ENCODE measurements around the gene ADAMTSL1.

The ADAMTSL1 gene

DNA sequence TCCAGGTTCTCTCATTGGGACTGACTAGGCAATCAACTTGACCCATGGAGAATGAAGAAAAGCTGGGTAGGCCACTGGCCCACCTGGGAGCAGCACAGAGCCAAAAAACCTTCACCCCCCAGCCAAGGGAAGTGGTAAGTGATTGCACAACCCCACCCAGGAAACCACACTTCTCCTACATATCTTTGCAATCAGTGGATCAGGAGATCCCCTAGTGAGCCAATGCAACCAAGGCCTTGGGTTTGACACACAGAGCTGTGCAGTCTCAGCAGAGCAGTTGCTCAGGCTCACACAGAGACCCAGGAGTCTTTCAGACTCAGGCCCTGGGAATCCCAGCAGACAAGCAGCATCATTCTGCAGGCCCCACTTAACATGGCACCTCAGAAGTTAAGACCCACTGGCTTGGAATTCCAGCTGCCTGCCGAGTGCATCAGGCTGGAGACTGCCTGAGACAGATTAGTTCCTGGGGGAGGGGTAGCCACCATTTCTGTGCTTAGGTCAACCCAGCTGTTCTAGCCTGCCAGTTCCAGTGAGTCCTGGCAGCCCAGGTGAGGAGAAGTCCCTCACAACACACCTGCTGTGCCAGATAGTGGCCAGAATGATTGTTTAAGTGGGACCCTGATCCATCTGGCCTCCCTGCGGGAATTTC is 422.7 kb downstream of the ADAMTSL1 start:
- Histone ChIP-seq H3K36me3 (ENCODE audit: control insufficient read depth in 1 of 2, insufficient read depth in 2 of 2, low read length in 2 of 2) (no peaks in the 10 kb centered on the region), H3K9me3 (ENCODE audit: control insufficient read depth in 1 of 2, low read length in 2 of 2) (peaks cover 5 to 25% of the 10 kb centered on the region in 2 donors), H3K27ac (ENCODE audit: low read depth, low read length) (no peak overlapping the region), H3K4me3 (ENCODE audit: low read depth in 1 of 2, low read length in 2 of 2) (no peak overlapping the region), H3K9ac (ENCODE audit: low read depth in 1 of 2, low read length in 2 of 2) (no peak overlapping the region), H3K4me1 (ENCODE audit: control insufficient read depth in 1 of 2, insufficient read depth in 2 of 2, low read length in 2 of 2) (no peaks in the 10 kb centered on the region), H3K27me3 (ENCODE audit: control insufficient read depth in 1 of 2, insufficient read depth in 2 of 2, low read length in 2 of 2) (no peaks in the 10 kb centered on the region)

DNA sequence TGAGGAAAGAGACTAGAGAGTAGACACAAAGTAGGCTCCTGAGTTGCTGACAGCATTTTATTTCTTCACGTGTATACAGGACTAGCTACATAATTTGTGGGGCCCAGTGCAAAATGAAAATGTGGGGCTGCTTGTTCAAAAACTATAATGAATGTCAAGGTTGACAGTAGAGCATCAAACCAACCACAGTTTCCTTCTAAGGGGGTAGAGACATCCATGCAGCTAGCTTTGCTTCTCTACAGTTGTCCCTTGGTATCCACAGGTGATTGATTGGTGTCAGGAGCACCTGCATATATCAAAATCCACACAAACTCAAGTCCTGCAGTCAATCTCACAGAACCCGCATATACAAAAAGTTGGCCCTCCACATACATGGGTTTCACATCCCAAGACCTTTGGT is 429.5 kb downstream of the ADAMTSL1 start:
- Histone ChIP-seq H3K36me3 (ENCODE audit: control insufficient read depth in 1 of 2, insufficient read depth in 2 of 2, low read length in 2 of 2) (no peaks in the 10 kb centered on the region), H3K27me3 (ENCODE audit: control insufficient read depth in 1 of 2, insufficient read depth in 2 of 2, low read length in 2 of 2) (no peaks in the 10 kb centered on the region), H3K9me3 (ENCODE audit: control insufficient read depth in 1 of 2, low read length in 2 of 2) (no peaks in the 10 kb centered on the region), H3K9ac (ENCODE audit: low read depth in 1 of 2, low read length in 2 of 2) (no peak overlapping the region), H3K27ac (ENCODE audit: low read depth, low read length) (no peak overlapping the region), H3K4me1 (ENCODE audit: control insufficient read depth in 1 of 2, insufficient read depth in 2 of 2, low read length in 2 of 2) (no peaks in the 10 kb centered on the region), H3K4me3 (ENCODE audit: low read depth in 1 of 2, low read length in 2 of 2) (no peak overlapping the region)

DNA sequence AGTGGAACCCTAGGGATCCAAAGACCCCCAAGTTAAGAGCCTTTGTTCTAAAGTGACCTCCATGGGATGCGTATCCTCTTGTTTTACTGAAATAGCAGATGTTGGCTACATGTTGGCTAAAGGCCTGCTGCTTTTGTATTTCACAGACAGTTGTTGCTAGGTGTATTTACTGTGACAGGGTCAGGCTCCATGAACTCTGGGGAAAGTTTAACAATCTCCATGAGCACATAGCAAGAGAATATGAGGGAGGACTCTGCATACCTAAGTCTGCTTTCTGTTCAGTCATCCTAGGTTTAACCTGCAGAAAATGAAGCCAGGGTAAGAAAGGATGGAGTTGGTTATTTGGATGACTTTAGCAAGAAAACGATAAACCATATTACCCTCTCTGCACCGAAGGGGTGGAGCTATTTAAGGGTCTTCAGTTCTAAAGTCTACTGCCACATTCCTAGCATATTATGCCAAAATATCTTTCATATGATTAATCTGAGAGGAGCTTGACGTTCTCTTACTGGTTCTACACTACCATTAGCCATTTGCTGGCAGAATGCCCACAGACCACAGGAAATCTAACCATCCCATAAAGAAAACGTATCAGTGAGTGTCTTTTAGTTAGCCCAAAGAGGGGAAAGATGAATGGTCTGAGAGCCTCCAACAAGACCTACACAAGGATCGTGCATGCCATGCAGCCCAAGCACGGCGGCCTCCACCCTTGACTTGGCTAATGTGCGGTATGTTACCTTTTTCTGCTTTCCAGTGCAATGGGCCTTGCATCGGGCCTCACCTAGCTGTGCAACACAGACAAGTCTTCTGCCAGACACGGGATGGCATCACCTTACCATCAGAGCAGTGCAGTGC is 431.3 kb downstream of the ADAMTSL1 start:
- Histone ChIP-seq H3K9ac (ENCODE audit: low read depth in 1 of 2, low read length in 2 of 2) (no peak overlapping the region), H3K9me3 (ENCODE audit: control insufficient read depth in 1 of 2, low read length in 2 of 2) (no peaks in the 10 kb centered on the region)

DNA sequence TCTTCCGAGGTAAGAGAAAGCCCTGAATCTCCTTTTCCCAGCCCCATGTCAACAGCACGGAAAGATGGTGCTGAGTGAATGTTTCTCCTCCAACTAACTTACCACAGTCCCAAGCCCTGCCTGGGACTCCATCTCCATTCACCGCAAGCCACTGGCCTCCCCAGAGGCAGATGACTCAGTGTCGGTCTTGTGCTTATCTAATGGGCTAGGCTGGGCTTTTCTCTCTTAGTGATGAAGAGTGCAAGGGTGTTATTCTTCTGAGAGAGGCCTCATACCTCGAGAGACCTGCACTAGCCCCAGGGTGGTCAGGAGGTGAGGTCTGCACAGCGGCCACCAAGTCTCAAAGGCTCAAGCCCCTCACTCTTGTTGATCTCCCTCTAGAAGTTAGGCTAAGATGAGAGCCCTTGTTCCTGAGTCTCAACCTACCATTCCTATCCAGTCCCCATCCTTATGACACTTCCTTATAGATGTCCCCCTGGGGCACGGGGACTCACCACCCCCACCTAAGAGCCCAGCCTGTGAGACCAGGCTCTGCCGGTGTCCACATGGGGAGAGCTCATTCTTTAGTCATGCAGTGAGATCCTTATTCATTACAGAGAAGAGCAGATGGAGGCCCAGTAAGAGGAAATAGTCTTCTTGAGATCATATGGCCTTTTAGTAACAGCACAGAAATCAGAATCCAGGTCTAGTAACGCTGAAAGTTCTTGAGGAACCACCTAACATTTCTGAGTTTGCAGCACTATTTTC is 432.1 kb downstream of the ADAMTSL1 start:
- H3K9me3 ChIP-seq (ENCODE audit: control insufficient read depth in 1 of 2, low read length in 2 of 2), result no peaks in the 10 kb centered on the region
- H3K27me3 ChIP-seq (ENCODE audit: control insufficient read depth in 1 of 2, insufficient read depth in 2 of 2, low read length in 2 of 2), result no peaks in the 10 kb centered on the region
- H3K9ac ChIP-seq (ENCODE audit: low read depth in 1 of 2, low read length in 2 of 2), result no peak overlapping the region
- H3K4me3 ChIP-seq (ENCODE audit: low read depth in 1 of 2, low read length in 2 of 2), result no peak overlapping the region
- no peaks in the 10 kb centered on the region for H3K36me3 ChIP-seq (ENCODE audit: control insufficient read depth in 1 of 2, insufficient read depth in 2 of 2, low read length in 2 of 2)
- no peak overlapping the region for H3K27ac ChIP-seq (ENCODE audit: low read depth, low read length)
- H3K4me1 ChIP-seq (ENCODE audit: control insufficient read depth in 1 of 2, insufficient read depth in 2 of 2, low read length in 2 of 2), result no peaks in the 10 kb centered on the region

More for the DNA sequence above, 431.3 kb downstream of the ADAMTSL1 start:
- Histone ChIP-seq H3K27me3 (ENCODE audit: control insufficient read depth in 1 of 2, insufficient read depth in 2 of 2, low read length in 2 of 2) (no peaks in the 10 kb centered on the region), H3K4me3 (ENCODE audit: low read depth in 1 of 2, low read length in 2 of 2) (no peak overlapping the region), H3K27ac (ENCODE audit: low read depth, low read length) (no peak overlapping the region), H3K36me3 (ENCODE audit: control insufficient read depth in 1 of 2, insufficient read depth in 2 of 2, low read length in 2 of 2) (no peaks in the 10 kb centered on the region), H3K4me1 (ENCODE audit: control insufficient read depth in 1 of 2, insufficient read depth in 2 of 2, low read length in 2 of 2) (no peaks in the 10 kb centered on the region)

DNA sequence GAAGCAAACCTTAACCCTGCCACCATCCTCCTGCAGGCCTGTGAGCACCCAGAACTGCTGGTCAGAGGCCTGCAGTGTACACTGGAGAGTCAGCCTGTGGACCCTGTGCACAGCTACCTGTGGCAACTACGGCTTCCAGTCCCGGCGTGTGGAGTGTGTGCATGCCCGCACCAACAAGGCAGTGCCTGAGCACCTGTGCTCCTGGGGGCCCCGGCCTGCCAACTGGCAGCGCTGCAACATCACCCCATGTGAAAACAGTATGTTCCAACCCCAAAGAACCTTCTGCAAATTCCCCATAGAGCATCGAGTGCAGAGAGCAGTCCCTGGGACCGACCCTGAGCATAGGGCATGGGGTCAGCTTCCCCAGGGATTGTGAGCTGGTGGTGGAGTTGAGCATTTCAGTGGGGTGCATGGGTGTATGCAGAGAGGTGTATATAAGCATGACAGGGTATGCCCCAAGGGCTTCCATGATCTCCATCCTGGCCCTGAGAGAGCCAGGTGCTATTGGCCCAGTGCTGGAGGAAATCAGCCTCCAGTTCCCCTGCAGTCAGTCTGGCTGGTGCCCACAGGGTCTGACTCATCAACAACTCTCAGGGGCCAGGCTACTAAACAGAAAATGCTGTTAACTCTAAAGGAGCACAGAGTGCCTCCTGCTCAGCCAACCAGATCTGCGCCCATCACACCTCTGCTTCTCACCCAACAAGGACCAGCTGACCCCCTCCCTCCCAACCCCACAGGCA is 432.9 kb downstream of the ADAMTSL1 start:
- Histone ChIP-seq H3K36me3 (ENCODE audit: control insufficient read depth in 1 of 2, insufficient read depth in 2 of 2, low read length in 2 of 2) (no peaks in the 10 kb centered on the region), H3K9ac (ENCODE audit: low read depth in 1 of 2, low read length in 2 of 2) (no peak overlapping the region), H3K27me3 (ENCODE audit: control insufficient read depth in 1 of 2, insufficient read depth in 2 of 2, low read length in 2 of 2) (no peaks in the 10 kb centered on the region)

DNA sequence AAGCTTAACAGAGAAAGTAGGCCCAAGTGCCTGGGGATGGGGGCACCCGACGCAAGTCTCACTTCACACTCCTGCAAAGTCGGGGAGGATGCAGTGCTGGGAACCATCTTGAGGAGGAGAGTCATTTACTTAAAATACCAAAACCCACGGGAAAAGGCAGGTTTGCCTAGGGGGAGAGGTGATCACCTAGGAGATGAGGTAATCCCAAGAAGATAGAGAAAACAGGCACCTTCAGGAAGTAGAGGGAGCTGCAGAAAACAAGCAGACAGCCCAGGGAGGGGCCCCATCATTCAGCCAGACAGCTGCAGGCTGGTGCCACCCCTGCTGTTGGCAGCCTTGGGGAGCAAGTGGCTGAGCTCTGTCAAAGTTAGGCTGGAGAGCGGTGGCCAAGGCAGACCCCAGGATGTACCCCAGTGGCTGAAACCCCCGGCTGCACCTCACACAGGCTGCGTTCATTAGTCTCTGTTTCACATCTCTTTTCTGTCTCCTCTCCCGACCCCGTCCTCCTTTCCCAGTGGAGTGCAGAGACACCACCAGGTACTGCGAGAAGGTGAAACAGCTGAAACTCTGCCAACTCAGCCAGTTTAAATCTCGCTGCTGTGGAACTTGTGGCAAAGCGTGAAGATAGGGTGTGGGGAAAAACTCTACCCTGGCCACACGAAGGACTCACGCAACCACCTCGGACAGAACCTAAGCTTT is 434.1 kb downstream of the ADAMTSL1 start:
- Histone ChIP-seq H3K27ac (ENCODE audit: low read depth, low read length) (no peak overlapping the region), H3K27me3 (ENCODE audit: control insufficient read depth in 1 of 2, insufficient read depth in 2 of 2, low read length in 2 of 2) (no peaks in the 10 kb centered on the region), H3K4me3 (ENCODE audit: low read depth in 1 of 2, low read length in 2 of 2) (no peak overlapping the region), H3K9ac (ENCODE audit: low read depth in 1 of 2, low read length in 2 of 2) (no peak overlapping the region), H3K9me3 (ENCODE audit: control insufficient read depth in 1 of 2, low read length in 2 of 2) (no peaks in the 10 kb centered on the region), H3K36me3 (ENCODE audit: control insufficient read depth in 1 of 2, insufficient read depth in 2 of 2, low read length in 2 of 2) (no peaks in the 10 kb centered on the region), H3K4me1 (ENCODE audit: control insufficient read depth in 1 of 2, insufficient read depth in 2 of 2, low read length in 2 of 2) (no peaks in the 10 kb centered on the region)

More for the DNA sequence above, 432.9 kb downstream of the ADAMTSL1 start:
- Histone ChIP-seq H3K9me3 (ENCODE audit: control insufficient read depth in 1 of 2, low read length in 2 of 2) (no peaks in the 10 kb centered on the region), H3K27ac (ENCODE audit: low read depth, low read length) (no peak overlapping the region), H3K4me3 (ENCODE audit: low read depth in 1 of 2, low read length in 2 of 2) (no peak overlapping the region), H3K4me1 (ENCODE audit: control insufficient read depth in 1 of 2, insufficient read depth in 2 of 2, low read length in 2 of 2) (no peaks in the 10 kb centered on the region)

DNA sequence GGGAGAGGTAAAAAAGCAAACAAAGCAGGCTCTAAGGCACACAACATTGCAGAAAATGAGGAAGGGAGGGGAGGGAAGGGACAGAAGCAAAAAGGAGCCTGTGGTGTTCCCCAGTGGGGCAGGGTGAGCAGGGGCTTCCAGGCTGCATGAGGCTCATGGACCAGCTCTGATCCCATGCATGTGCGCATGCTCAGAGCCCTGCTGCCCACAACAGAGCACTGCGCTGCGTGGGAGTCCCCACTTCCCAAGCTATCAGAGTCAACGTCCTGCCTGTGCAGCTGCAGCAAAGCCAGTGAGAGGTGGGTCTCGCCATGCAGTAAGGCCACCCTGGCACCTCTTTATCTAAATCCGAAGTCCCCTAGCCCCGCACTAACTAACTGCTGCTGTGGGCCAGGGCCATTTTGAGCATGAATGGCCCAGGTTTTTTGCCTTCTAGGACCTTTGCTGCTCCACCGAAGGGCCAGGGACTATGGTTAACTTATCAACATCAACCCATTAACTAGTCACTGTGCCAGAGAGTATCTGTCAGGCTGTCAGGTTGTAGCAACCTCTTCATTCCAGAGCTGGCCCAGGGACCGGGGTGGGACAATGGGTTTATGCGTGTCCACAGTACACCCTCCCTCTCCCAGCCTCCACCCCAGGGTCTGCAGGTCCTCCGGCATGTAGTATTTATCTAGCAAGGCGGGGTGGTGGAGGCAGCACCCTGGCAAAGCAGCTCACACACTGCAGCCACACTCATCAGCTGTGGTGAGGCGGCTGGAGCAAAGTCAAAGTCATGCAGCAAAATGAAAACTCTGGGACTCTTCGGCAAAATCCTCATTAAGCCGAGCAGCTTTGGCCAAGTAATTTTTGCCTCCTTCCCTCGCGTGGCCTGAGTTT is 435.4 kb downstream of the ADAMTSL1 start:
- Histone ChIP-seq H3K9me3 (ENCODE audit: control insufficient read depth in 1 of 2, low read length in 2 of 2) (no peaks in the 10 kb centered on the region), H3K36me3 (ENCODE audit: control insufficient read depth in 1 of 2, insufficient read depth in 2 of 2, low read length in 2 of 2) (no peaks in the 10 kb centered on the region), H3K4me3 (ENCODE audit: low read depth in 1 of 2, low read length in 2 of 2) (no peak overlapping the region), H3K4me1 (ENCODE audit: control insufficient read depth in 1 of 2, insufficient read depth in 2 of 2, low read length in 2 of 2) (no peaks in the 10 kb centered on the region), H3K9ac (ENCODE audit: low read depth in 1 of 2, low read length in 2 of 2) (no peak overlapping the region), H3K27me3 (ENCODE audit: control insufficient read depth in 1 of 2, insufficient read depth in 2 of 2, low read length in 2 of 2) (no peaks in the 10 kb centered on the region), H3K27ac (ENCODE audit: low read depth, low read length) (no peak overlapping the region)

DNA sequence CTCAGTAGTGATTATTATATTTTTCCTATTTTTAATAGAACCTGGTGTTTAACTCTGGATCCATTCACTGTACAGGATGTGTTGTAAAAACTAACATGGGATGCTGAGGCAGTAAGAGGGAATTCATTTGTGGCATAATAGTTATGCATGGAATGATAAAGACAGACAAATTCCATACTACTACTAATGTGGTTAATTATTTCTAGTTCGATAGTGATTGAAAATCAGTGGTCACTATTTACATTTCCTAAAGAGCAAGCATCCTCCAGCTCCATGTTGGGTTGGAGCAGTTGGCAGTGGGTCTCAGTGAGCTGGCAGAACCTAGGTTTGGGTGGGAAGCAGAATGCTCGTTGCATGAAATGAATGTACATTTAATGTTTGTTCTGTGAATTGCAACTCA is 436.5 kb downstream of the ADAMTSL1 start:
- H3K36me3 ChIP-seq (ENCODE audit: control insufficient read depth in 1 of 2, insufficient read depth in 2 of 2, low read length in 2 of 2), result no peaks in the 10 kb centered on the region
- H3K27ac ChIP-seq (ENCODE audit: low read depth, low read length), result no peak overlapping the region
- H3K9me3 ChIP-seq (ENCODE audit: control insufficient read depth in 1 of 2, low read length in 2 of 2), result no peaks in the 10 kb centered on the region
- H3K9ac ChIP-seq (ENCODE audit: low read depth in 1 of 2, low read length in 2 of 2), result no peak overlapping the region
- H3K4me3 ChIP-seq (ENCODE audit: low read depth in 1 of 2, low read length in 2 of 2), result no peak overlapping the region
- H3K4me1 ChIP-seq (ENCODE audit: control insufficient read depth in 1 of 2, insufficient read depth in 2 of 2, low read length in 2 of 2), result no peaks in the 10 kb centered on the region
- H3K27me3 ChIP-seq (ENCODE audit: control insufficient read depth in 1 of 2, insufficient read depth in 2 of 2, low read length in 2 of 2), result no peaks in the 10 kb centered on the region

DNA sequence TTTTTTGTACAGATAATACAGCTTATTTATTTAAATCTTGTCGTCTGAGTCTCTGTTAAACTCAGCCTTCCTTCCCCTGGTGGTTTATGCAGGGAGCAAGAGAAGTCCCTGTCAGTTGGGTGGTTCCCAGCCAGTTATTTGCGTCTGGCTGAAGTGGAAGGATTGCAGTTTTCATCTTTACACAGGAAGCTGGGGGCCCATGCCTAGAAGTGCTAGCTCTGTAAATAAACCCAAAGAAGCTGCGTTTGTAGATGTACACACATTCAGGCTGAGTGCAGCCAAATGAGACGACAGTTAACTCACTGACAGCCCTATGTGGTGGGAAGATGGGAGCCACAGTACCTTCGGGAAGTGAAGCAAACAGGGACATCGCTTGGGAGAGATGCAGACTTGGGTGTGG is 437.0 kb downstream of the ADAMTSL1 start:
- H3K27me3 ChIP-seq (ENCODE audit: control insufficient read depth in 1 of 2, insufficient read depth in 2 of 2, low read length in 2 of 2), result no peaks in the 10 kb centered on the region
- no peak overlapping the region for H3K9ac ChIP-seq (ENCODE audit: low read depth in 1 of 2, low read length in 2 of 2)
- no peak overlapping the region for H3K4me3 ChIP-seq (ENCODE audit: low read depth in 1 of 2, low read length in 2 of 2)
- H3K27ac ChIP-seq (ENCODE audit: low read depth, low read length), result no peak overlapping the region
- H3K36me3 ChIP-seq (ENCODE audit: control insufficient read depth in 1 of 2, insufficient read depth in 2 of 2, low read length in 2 of 2), result no peaks in the 10 kb centered on the region
- no peaks in the 10 kb centered on the region for H3K4me1 ChIP-seq (ENCODE audit: control insufficient read depth in 1 of 2, insufficient read depth in 2 of 2, low read length in 2 of 2)
- no peaks in the 10 kb centered on the region for H3K9me3 ChIP-seq (ENCODE audit: control insufficient read depth in 1 of 2, low read length in 2 of 2)

Measured in duodenal mucosa (tissue), 2 donors.